ENCODE data around the gene EPHB1.

The EPHB1 gene

DNA sequence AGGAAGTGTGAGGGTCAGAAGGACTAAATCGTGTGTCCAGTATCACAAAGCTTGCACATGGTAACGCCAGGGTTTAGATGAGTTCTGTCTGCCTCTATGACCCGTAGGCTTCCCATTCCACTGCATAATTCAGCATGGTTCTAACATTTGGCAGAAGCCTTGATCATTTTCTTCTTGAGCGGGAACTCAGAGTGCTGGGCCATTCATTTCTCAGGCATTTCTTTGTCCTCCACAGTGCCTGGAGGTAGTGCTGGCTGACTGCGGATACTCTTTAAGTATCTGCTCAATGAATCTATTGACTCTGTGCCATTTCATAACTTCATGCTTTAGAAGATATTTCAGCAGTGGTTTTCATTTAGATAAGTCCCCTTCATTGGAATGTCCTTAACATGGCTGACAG lies 370.2 kb downstream of the EPHB1 start:
- H3K4me3 ChIP-seq (replicated peaks; ENCODE audit: low read depth, low read length): no peak overlapping the region
- TF ChIP-seq, protein P1, sequence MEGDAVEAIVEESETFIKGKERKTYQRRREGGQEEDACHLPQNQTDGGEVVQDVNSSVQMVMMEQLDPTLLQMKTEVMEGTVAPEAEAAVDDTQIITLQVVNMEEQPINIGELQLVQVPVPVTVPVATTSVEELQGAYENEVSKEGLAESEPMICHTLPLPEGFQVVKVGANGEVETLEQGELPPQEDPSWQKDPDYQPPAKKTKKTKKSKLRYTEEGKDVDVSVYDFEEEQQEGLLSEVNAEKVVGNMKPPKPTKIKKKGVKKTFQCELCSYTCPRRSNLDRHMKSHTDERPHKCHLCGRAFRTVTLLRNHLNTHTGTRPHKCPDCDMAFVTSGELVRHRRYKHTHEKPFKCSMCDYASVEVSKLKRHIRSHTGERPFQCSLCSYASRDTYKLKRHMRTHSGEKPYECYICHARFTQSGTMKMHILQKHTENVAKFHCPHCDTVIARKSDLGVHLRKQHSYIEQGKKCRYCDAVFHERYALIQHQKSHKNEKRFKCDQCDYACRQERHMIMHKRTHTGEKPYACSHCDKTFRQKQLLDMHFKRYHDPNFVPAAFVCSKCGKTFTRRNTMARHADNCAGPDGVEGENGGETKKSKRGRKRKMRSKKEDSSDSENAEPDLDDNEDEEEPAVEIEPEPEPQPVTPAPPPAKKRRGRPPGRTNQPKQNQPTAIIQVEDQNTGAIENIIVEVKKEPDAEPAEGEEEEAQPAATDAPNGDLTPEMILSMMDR (IDR thresholded peaks at IDR 0.05; ENCODE audit: low read depth, low read length, missing control alignments): no peak
- no peak for DNase-seq (ENCODE audit: extremely low read depth, low read depth)

DNA sequence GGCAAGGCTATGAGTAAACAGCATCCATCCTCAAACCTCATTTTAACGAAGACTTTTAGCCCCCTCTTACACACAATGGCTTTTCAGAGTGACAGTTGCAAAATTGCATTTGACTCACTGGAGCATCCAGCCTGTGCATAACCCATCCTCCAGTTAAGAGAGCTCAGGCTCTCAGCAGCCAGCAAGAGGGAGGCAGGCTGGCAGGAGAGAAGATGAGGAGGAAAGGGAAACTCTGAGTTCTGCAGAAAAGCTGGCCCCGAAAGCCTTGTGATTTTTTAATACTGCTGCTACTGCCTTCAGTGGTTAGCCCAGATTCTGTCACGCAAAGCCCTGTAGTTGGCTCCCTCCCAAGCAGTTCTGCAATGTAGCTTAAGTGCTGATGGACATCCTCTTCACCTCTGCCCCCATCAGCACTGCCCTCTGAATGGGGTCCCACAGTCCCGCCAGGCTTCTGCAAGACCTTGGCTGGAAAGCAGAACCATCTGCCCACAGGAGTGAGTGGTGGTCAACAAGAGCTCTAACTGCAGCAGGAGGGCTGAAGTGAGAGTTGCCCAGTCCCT lies 371.3 kb downstream of the EPHB1 start:
- no peak overlapping the region for H3K4me3 ChIP-seq (replicated peaks; ENCODE audit: low read depth, low read length)
- TF ChIP-seq, protein P1 (IDR thresholded peaks at IDR 0.05; ENCODE audit: low read depth, low read length, missing control alignments): no peak
- no peak for DNase-seq (ENCODE audit: extremely low read depth, low read depth)

GRCh38 chr3:135168822-135169221 lies 373.8 kb downstream of the EPHB1 start:
- TF ChIP-seq, protein P1 (IDR thresholded peaks at IDR 0.05; ENCODE audit: low read depth, low read length, missing control alignments): no peak
- H3K4me3 ChIP-seq (replicated peaks; ENCODE audit: low read depth, low read length): no peak overlapping the region
- no peak for DNase-seq (ENCODE audit: extremely low read depth, low read depth)

DNA sequence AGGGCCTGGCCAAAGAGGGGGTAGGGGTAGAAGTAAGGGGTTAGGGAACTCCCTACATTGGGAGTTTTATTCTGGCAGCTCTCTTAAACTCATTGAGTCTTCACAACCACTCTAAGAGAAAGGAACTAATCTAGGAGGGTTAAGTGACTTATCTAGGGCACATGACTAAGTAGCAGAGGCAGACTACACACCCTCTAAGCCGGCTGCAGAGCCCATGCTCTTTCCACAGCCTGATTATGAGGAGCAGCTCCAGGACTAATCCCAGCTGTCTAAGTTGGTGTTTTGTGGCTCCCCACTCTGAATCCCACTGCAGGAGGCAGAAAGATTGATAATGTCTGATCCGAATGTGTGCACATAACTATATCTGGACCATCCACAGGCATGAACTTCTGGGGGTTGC lies 374.6 kb downstream of the EPHB1 start:
- no peak for DNase-seq (ENCODE audit: extremely low read depth, low read depth)
- H3K4me3 ChIP-seq (replicated peaks; ENCODE audit: low read depth, low read length): no peak overlapping the region
- TF ChIP-seq, protein P1 (IDR thresholded peaks at IDR 0.05; ENCODE audit: low read depth, low read length, missing control alignments): no peak

DNA sequence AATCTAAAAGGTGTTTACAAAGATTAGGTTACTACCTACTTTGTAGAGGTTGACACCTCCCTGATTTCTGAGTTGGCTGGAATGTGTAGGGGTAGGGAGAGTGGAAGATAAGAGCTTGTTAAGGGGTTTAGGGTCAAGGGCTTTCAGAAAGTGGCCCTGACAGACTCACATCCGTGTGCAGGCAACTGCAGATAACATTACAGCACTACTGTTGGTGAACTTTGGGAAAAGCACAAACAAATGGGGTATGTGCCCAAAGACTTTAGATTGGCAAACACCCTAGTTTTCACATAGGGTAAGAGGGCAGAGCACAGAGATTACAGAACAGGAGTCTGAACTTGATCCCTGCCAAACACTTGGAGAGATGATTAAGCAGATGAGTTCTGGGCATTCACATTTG lies 375.7 kb downstream of the EPHB1 start:
- H3K4me3 ChIP-seq (replicated peaks; ENCODE audit: low read depth, low read length): no peak overlapping the region
- TF ChIP-seq, protein P1 (IDR thresholded peaks at IDR 0.05; ENCODE audit: low read depth, low read length, missing control alignments): no peak
- DNase-seq (ENCODE audit: extremely low read depth, low read depth): no peak

DNA sequence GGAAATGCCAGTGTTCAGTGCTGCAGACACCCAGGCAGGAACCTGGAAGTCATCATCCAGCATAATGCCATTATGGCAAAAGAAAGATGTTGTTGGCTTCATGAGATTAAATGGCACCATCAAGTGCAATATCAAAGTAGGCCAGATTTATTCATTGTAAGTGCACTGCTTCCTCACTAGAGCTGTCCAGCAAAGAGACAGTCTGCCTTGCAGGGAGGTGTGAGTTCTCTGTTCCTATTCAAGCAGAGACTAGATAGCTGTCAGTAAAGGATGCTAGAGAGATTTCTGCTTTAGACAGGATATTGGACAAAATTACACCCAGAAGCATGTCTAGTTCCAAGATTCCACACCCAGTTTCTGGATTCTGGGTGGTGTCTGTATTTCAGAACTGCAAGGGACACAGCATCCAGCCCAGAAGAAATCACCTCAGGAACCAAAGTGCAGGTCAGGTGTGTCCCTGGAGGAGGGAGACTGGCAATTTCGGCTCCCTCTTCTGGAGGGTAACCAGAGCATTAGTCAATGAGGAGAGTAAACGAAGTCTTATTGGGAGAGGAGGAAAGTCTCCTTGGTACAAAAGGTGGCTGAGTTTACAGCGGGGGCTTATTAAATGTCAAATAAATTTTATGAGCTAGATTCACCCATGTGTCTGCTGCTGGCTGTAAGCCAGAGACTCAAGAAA lies 377.3 kb downstream of the EPHB1 start:
- TF ChIP-seq, protein P1 (IDR thresholded peaks at IDR 0.05; ENCODE audit: low read depth, low read length, missing control alignments): no peak
- DNase-seq (ENCODE audit: extremely low read depth, low read depth): no peak

More for the DNA sequence above, 377.3 kb downstream of the EPHB1 start:
- H3K4me3 ChIP-seq (replicated peaks; ENCODE audit: low read depth, low read length): no peak overlapping the region
